Body of pancreas (tissue), 4 donors: ENCODE data around the gene ANKRD10. TPM values are rescaled to one million over a fixed set of nuclear protein-coding genes. Genes with fewer than 3 reads are reported as not detected.

Experiments
- ATAC-seq: fragments of 150-250 bp; one replicate; pipeline ENCODE4 v1.9.1; 2016
- DNase-seq, 4 donors: peaks; one replicate each; pipeline ENCODE4 v3.0.0-alpha.2; 2019
- H3K27ac ChIP-seq, 4 donors: fragments of 200-600 bp; sonication (generic); 1 replicate in 3 of 4; 2 replicates in 1 of 4; pipeline versions ENCODE4 v1.5.1 to v1.6.1; 2016 to 2019; ENCODE audit warnings: mild to moderate bottlenecking in 1 of 4, mixed read lengths in 1 of 4, moderate library complexity in 1 of 4
- H3K27me3 ChIP-seq, 2 donors: fragments of 200-600 bp; sonication (generic); one replicate each; pipeline ENCODE4 v1.6.0; 2016; ENCODE audit warnings: mild to moderate bottlenecking in 1 of 2
- H3K36me3 ChIP-seq, 2 donors: fragments of 200-600 bp; sonication (generic); replicated peaks in 1 of 2; 2 replicates each; pipeline ENCODE4 v1.5.1; 2016; ENCODE audit warnings: low read depth in 2 of 2; ENCODE audit not compliant: insufficient read depth in 1 of 2
- H3K4me1 ChIP-seq: fragments of 200-600 bp; sonication (generic); one replicate; pipeline ENCODE4 v1.6.0; 2016
- H3K4me3 ChIP-seq, 2 donors: fragments of 200-600 bp; sonication (generic); 1 replicate in 1 of 2; 2 replicates in 1 of 2; pipeline ENCODE4 v1.5.1; 2016 to 2019
- H3K9me3 ChIP-seq, 3 donors: fragments of 200-600 bp; sonication (generic); 1 replicate in 2 of 3; 2 replicates in 1 of 3; pipeline ENCODE4 v1.5.1; 2016
- CTCF ChIP-seq, 7 experiments: fragments of 450-650 bp in 4 of 7; fragments of 200-600 bp in 3 of 7; sonication (generic) in 3 of 7; IDR thresholded peaks; one replicate each; pipeline ENCODE4 v1.5.1; 2016 to 2019; ENCODE audit warnings: antibody characterized with exemption in 7 of 7
- POLR2A ChIP-seq, 3 donors: fragments of 450-650 bp; IDR thresholded peaks; one replicate each; pipeline ENCODE4 v1.6.1; 2016; ENCODE audit warnings: antibody characterized with exemption in 3 of 3, mild to moderate bottlenecking in 2 of 3
- WGBS, 2 donors: methylation state at CpG; one replicate each; pipeline ENCODE4 v1.1.5; 2017; 5-methylcytosine and 5-hydroxymethylcytosine counted together
- intact Hi-C: fragments of 100-400 bp; cut with DNase I; formaldehyde crosslinking; loops from one replicate; pipeline ENCODE4 v1.15.1; 2023
- total RNA-seq, 2 donors: library from RNA; depleted of rRNA; stranded (reverse); fragments of >200 nt; gene quantifications; one replicate each; pipeline ENCODE4 v1.1.0, GENCODE V29; 2016

Gene ANKRD10
- total RNA-seq, 2 donors from 2014 or later, result 117 to 124 TPM

- intact Hi-C loops, result no loop called here
- no peak overlapping the region for H3K27ac ChIP-seq
- no peak for TF ChIP-seq POLR2A (IDR thresholded peaks at IDR 0.05)
- no peak for TF ChIP-seq CTCF (IDR thresholded peaks at IDR 0.05)
- no peak for DNase-seq
- no peaks in the 10 kb centered on the region for H3K4me1 ChIP-seq
- peaks cover 0 to 7% of the 10 kb centered on the region in 2 donors for H3K36me3 ChIP-seq
- no peak overlapping the region for H3K4me3 ChIP-seq
- H3K27me3 ChIP-seq, result no peaks in the 10 kb centered on the region
- H3K9me3 ChIP-seq, result no peaks in the 10 kb centered on the region
- ATAC-seq, result no peak
- WGBS, 2 donors, result 86 to 89% methylated on average over 6 of the region's 6 CpGs
Measured at GRCh38 chr13:110897521-110897920, 17.3 kb downstream of the ANKRD10 start.

- DNase-seq (no peak), ATAC-seq (no peak)
- intact Hi-C loops, result no loop called here
- Histone ChIP-seq H3K36me3 (peaks cover 0 to 7% of the 10 kb centered on the region in 2 donors), H3K27me3 (no peaks in the 10 kb centered on the region), H3K9me3 (no peaks in the 10 kb centered on the region), H3K27ac (no peak overlapping the region), H3K4me3 (no peak overlapping the region), H3K4me1 (no peaks in the 10 kb centered on the region)
- no peak for TF ChIP-seq POLR2A (IDR thresholded peaks at IDR 0.05)
- TF ChIP-seq CTCF (IDR thresholded peaks at IDR 0.05), result no peak
- whole genome bisulfite sequencing, 2 donors, result 93 to 100% methylated on average over 1 of the region's 1 CpG
Measured at GRCh38 chr13:110897014-110897413, 17.9 kb downstream of the ANKRD10 start.

GRCh38 chr13:110894086-110894485 lies 20.8 kb downstream of the ANKRD10 start:
- WGBS, 2 donors, result 75 to 81% methylated on average over 2 of the region's 2 CpGs
- TF ChIP-seq POLR2A (IDR thresholded peaks at IDR 0.05), result no peak
- TF ChIP-seq CTCF (IDR thresholded peaks at IDR 0.05), result no peak
- intact Hi-C loops, result no loop called here
- Histone ChIP-seq H3K36me3 (peaks cover 0 to 9% of the 10 kb centered on the region in 2 donors), H3K27me3 (no peaks in the 10 kb centered on the region), H3K4me3 (no peak overlapping the region), H3K4me1 (peaks cover under 1% of the 10 kb centered on the region), H3K9me3 (no peaks in the 10 kb centered on the region), H3K27ac (no peak overlapping the region)
- ATAC-seq (no peak), DNase-seq (no peak)

GRCh38 chr13:110893571-110893970 lies 21.3 kb downstream of the ANKRD10 start:
- Histone ChIP-seq H3K4me3 (no peak overlapping the region), H3K36me3 (peaks cover 0 to 9% of the 10 kb centered on the region in 2 donors), H3K4me1 (peaks cover 5% of the 10 kb centered on the region), H3K27me3 (no peaks in the 10 kb centered on the region), H3K9me3 (no peaks in the 10 kb centered on the region), H3K27ac (no peak overlapping the region)
- 75 to 81% methylated on average over 2 of the region's 2 CpGs for WGBS, 2 donors
- intact Hi-C loops, result no loop called here
- ATAC-seq (no peak), DNase-seq (no peak)
- TF ChIP-seq POLR2A (IDR thresholded peaks at IDR 0.05), result no peak
- TF ChIP-seq CTCF (IDR thresholded peaks at IDR 0.05), result no peak
